Breast epithelium (tissue), 3 donors: Measurements from ENCODE around the gene ABTB2.

Source experiments
- POLR2A ChIP-seq: fragments of 450-650 bp; IDR thresholded peaks from one replicate; pipeline ENCODE4 v1.6.1; 2016; ENCODE audit warnings: antibody characterized with exemption, mild to moderate bottlenecking, moderate library complexity
- POLR2AphosphoS5 ChIP-seq, 3 donors: sonication (generic); formaldehyde crosslinking; IDR thresholded peaks; one replicate each; pipeline ENCODE4 v1.6.1; 2017; ENCODE audit warnings: antibody characterized with exemption in 3 of 3
- TF ChIP-seq, protein P1 (sequence below), 3 donors: fragments of 450-650 bp; IDR thresholded peaks; one replicate each; pipeline ENCODE4 v1.5.1; 2016 to 2017; ENCODE audit warnings: antibody characterized with exemption in 3 of 3, mild to moderate bottlenecking in 3 of 3, moderate library complexity in 3 of 3

GRCh38 chr11:34223021-34223813, 134.6 kb downstream of the ABTB2 start:
- TF ChIP-seq POLR2A (no peak), POLR2AphosphoS5 (IDR thresholded peaks at IDR 0.05) (peak in 1 of 3 donors; percentile 30)
- TF ChIP-seq, protein P1, sequence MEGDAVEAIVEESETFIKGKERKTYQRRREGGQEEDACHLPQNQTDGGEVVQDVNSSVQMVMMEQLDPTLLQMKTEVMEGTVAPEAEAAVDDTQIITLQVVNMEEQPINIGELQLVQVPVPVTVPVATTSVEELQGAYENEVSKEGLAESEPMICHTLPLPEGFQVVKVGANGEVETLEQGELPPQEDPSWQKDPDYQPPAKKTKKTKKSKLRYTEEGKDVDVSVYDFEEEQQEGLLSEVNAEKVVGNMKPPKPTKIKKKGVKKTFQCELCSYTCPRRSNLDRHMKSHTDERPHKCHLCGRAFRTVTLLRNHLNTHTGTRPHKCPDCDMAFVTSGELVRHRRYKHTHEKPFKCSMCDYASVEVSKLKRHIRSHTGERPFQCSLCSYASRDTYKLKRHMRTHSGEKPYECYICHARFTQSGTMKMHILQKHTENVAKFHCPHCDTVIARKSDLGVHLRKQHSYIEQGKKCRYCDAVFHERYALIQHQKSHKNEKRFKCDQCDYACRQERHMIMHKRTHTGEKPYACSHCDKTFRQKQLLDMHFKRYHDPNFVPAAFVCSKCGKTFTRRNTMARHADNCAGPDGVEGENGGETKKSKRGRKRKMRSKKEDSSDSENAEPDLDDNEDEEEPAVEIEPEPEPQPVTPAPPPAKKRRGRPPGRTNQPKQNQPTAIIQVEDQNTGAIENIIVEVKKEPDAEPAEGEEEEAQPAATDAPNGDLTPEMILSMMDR (IDR thresholded peaks at IDR 0.05) = no peak
